ENCODE measurements around the gene LDB2. TPM values are rescaled to one million over a fixed set of nuclear protein-coding genes. Genes with fewer than 3 reads are reported as not detected.

Gene LDB2
- total and polyA plus RNA-seq, 2 of the 8 experiments (the other 6 are each of a cell fraction or from before 2014, with no cell fraction given): 57.0 to 140 TPM

GRCh38 chr4:16593386-16593785 is 305.1 kb downstream of the LDB2 start (continued):
- TF ChIP-seq POLR2A (IDR thresholded peaks at IDR 0.05; ENCODE audit: control extremely low read depth in 1 of 2, low read depth in 2 of 2, low read length in 2 of 2): no peak

All from H1 (cell line).